ENCODE measurements around the gene ADPRHL1.
A peak's percentile ranks its signal among the peaks of the same experiment; 100 is the strongest.

Gene ADPRHL1

GRCh38 chr13:113495494-113496210 lies 42.4 kb upstream of the ADPRHL1 start:
- no peak for TF ChIP-seq CTCF (IDR thresholded peaks at IDR 0.05; ENCODE audit: extremely low read depth, insufficient read depth, missing control alignments)

GRCh38 chr13:113493315-113493951 lies 40.1 kb upstream of the ADPRHL1 start:
- DNase-seq (ENCODE audit: low spot score): peak; percentile 58
- in situ Hi-C loops (cut with MboI; ENCODE audit: low pct_unique_long_range_greater_than_20kb, low sequenced_read_pairs, unreplicated experiment): no loop called here
- no peak for TF ChIP-seq CTCF (IDR thresholded peaks at IDR 0.05; ENCODE audit: extremely low read depth, insufficient read depth, missing control alignments)

More at GRCh38 chr13:113495494-113496210, 42.4 kb upstream of the ADPRHL1 start:
- no peak for DNase-seq (ENCODE audit: low spot score)
- in situ Hi-C loops (cut with MboI; ENCODE audit: low pct_unique_long_range_greater_than_20kb, low sequenced_read_pairs, unreplicated experiment): no loop called here

GRCh38 chr13:113491982-113492381 lies 38.7 kb upstream of the ADPRHL1 start:
- TF ChIP-seq CTCF (IDR thresholded peaks at IDR 0.05; ENCODE audit: extremely low read depth, insufficient read depth, missing control alignments): no peak
- DNase-seq (ENCODE audit: low spot score): no peak
- in situ Hi-C loops (cut with MboI; ENCODE audit: low pct_unique_long_range_greater_than_20kb, low sequenced_read_pairs, unreplicated experiment): no loop called here

GRCh38 chr13:113491418-113491883 lies 38.2 kb upstream of the ADPRHL1 start:
- DNase-seq (ENCODE audit: low spot score): no peak
- in situ Hi-C loops (cut with MboI; ENCODE audit: low pct_unique_long_range_greater_than_20kb, low sequenced_read_pairs, unreplicated experiment): no loop called here

GRCh38 chr13:113490496-113491417 lies 37.5 kb upstream of the ADPRHL1 start, which contains the start of gene DCUN1D2:
TSS of gene DCUN1D2 (minus strand) at chr13:113490711. CDS start at chr13:113490669, 42 bp downstream.
- in situ Hi-C loops (cut with MboI; ENCODE audit: low pct_unique_long_range_greater_than_20kb, low sequenced_read_pairs, unreplicated experiment): no loop called here
- TF ChIP-seq CTCF (IDR thresholded peaks at IDR 0.05; ENCODE audit: extremely low read depth, insufficient read depth, missing control alignments): no peak
- peak; percentile 98 for DNase-seq (ENCODE audit: low spot score)

More at GRCh38 chr13:113491418-113491883, 38.2 kb upstream of the ADPRHL1 start:
- TF ChIP-seq CTCF (IDR thresholded peaks at IDR 0.05; ENCODE audit: extremely low read depth, insufficient read depth, missing control alignments): no peak

Data from GM13977 (cell line).